ENCODE results near the gene UNC5A.

UNC5A gene

DNA sequence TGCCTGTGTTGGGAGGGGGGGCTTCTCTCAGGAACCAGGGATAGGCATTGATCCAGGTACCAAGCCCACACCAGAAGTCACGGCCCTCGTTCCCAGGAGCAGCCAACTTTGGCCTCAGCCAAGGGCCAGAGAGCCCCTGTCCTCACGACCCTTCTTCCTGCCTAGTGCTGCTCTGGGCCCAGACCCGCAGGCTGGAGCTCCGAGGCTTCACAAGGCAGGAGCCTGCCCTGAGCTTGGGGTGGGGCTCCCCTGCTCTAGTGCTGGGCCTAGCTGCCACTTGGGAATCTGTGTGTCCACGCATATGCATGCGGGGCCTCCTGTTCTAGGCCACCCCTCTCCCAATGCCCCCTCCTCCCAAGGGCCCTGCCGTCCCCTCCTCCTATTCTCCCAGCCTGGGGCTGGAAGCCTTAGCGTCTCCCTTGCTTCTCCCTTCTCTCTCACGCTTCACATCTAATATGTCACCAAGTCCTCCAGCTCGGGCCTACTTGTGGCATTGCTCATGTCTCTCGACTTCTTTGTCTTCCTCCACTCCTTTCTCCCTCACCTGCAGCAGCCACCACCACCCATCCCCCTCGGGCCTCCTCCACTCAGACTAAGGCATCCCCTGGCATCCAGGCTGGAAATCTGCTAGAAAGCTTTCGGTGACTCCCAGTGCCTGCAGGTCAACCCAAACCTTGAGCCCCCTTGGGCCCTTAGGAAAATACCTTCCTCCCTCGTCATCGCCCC lies 3.4 kb downstream of the UNC5A start:
- no peak for TF ChIP-seq ZFX (IDR thresholded peaks at IDR 0.05)
- TF ChIP-seq, protein P1, sequence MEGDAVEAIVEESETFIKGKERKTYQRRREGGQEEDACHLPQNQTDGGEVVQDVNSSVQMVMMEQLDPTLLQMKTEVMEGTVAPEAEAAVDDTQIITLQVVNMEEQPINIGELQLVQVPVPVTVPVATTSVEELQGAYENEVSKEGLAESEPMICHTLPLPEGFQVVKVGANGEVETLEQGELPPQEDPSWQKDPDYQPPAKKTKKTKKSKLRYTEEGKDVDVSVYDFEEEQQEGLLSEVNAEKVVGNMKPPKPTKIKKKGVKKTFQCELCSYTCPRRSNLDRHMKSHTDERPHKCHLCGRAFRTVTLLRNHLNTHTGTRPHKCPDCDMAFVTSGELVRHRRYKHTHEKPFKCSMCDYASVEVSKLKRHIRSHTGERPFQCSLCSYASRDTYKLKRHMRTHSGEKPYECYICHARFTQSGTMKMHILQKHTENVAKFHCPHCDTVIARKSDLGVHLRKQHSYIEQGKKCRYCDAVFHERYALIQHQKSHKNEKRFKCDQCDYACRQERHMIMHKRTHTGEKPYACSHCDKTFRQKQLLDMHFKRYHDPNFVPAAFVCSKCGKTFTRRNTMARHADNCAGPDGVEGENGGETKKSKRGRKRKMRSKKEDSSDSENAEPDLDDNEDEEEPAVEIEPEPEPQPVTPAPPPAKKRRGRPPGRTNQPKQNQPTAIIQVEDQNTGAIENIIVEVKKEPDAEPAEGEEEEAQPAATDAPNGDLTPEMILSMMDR (conservative IDR thresholded peaks at IDR 0.05), result no peak
- H3K27ac ChIP-seq, result no peak overlapping the region

DNA sequence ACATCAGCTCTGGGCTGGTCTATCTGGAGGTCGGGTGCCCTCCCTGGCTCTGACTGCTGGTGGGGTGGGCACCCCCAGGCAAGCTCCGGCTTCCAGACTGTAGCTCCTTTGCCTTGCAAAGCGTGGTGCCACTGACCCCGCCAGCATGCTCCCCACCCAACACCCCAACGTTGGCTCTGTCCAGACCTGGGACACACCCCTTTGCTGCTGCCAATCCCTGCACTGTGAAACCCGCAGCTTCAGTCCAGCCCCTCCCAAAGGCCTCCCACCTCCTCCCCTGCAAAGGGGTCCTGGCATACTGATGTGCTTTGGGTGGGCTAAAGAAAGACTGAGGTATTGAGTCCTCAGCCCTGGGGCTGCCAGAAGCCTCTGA lies 3.9 kb downstream of the UNC5A start:
- no peak for TF ChIP-seq ZFX (IDR thresholded peaks at IDR 0.05)
- TF ChIP-seq, protein P1 (conservative IDR thresholded peaks at IDR 0.05), result no peak
- H3K27ac ChIP-seq, result no peak overlapping the region

DNA sequence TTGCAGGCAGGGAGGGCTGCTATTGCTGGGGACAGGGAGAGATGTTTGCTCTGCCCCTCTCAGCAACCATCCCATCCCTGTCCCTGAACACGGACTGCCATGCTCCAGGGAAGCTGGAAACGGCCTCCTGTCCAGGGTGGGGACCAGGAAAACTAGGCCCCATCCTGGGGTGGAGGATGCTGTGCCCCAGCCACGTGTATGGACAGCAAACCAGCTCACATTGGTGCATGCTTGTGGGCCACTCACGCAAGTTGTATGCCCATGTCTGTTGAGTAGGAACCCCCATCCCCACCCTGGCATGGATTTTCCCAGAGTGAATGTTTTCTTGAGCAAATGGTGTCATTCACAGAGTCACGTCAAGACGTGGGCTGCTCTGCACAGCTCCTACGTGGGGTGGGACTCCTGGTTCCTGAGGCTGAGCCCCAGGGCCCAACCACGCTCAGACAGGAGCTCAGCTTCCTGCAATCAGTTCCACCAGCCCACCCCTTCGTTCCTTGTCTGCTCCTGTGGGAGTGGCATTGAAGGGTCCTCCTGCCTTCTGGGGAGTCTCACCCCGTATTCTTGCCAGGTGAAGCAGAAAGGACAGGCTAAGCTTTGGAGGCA lies 4.6 kb downstream of the UNC5A start:
- TF ChIP-seq, protein P1 (conservative IDR thresholded peaks at IDR 0.05), result no peak
- TF ChIP-seq ZFX (IDR thresholded peaks at IDR 0.05), result no peak
- no peak overlapping the region for H3K27ac ChIP-seq

DNA sequence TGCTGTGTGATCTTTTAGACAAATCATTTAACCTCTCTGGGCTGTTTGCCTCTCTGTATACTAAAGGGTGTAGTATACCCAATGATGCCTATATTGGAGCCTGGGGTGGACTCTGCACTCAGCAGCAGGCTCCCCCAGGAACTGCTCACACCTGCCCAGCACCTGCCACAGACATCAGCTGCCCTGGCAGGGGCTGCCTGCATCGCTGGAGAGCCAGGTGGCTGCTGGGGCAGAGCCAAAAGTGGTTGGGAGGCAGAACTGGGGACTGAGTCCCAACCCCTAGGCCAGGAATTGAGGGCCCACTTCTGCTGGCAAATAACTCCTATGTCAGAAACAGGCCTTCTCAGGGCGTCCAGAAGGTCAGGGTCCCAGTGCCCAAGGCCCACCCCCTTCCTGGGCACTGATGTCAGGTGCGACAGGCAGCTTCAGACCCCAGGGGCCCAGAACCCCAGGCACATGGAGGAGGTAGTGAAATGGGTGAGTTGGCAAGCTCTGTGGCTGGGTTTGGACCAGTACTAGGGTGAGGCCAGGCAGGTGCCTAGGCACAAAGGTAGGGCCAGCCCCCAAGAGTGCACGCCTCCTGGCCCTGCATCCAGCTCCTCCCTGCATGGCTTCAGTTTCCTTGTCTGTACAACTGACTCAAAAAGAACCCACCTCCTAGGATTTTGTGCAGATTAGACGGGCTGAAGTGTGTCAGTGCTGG lies 5.8 kb downstream of the UNC5A start:
- TF ChIP-seq, protein P1 (conservative IDR thresholded peaks at IDR 0.05), result no peak
- no peak overlapping the region for H3K27ac ChIP-seq

DNA sequence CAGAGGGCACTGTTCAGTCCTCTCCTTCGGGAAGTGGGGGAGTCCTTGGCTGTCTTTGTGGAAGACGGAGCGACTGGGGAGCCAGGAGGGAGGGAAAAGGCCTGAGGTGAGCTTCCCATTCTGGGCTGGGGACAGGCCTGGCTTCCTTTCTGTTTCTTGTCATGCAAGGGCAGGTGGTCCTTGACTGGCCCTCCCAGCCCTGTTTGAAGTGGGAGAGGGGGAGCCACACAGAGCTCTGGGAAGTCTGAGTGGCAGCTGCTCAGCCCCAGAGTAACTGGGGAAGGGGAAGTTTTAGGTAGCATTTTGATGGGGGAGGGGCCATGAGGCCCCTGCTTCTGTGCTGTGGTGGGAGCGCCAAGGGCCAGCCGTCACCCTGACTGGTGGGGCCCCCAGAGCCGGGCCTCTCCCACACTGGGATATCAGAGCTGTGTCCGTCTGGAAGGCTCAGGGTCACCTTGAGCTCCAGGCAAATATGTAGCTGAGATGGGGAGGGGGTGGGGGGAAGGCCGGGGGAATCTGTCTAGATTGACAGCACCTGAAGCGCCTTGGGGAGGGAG lies 6.5 kb downstream of the UNC5A start:
- no peak for TF ChIP-seq ZFX (IDR thresholded peaks at IDR 0.05)
- TF ChIP-seq, protein P1 (conservative IDR thresholded peaks at IDR 0.05), result no peak
- H3K27ac ChIP-seq, result no peak overlapping the region

DNA sequence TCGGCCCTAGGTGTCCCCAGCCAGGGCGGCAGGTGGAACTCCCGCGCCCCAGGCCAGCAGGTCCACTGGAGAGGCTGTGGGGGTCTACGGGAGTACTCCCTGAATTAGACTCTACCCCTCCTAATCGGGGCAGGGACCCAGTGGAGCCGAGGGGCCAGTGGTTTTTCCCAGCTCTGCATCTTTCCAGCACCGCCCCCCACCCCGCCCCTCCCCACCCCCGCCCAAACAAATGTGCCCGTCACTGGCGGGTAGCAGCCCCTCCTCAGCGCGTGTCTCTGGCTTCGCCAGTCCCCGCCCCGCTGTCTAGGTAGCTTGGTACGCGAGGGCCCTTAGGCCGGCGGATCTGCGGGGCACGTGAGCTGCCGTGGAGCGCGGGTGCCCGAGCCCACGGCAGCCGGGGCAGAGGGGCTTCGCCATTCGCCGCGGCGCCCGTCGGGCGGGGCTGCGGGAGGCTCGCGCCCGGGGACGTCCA lies 7.0 kb downstream of the UNC5A start:
- TF ChIP-seq ZFX (IDR thresholded peaks at IDR 0.05), result no peak
- TF ChIP-seq, protein P1 (conservative IDR thresholded peaks at IDR 0.05), result no peak
- no peak overlapping the region for H3K27ac ChIP-seq

All from C4-2B (cell line).